HFFc6 (cell line): Measurements from ENCODE around the gene CDH16. TPM values are rescaled to one million over a fixed set of nuclear protein-coding genes. Genes with fewer than 3 reads are reported as not detected.

Source experiments
- DNase-seq: peaks from one replicate; pipeline ENCODE4 v3.0.0-alpha.2; 2018
- H3K27ac Mint-ChIP-seq: 2 replicates; pipeline ENCODE4 v1.8.0; 2020; ENCODE audit warnings: mild to moderate bottlenecking, mixed read lengths
- H3K27me3 Mint-ChIP-seq: 2 replicates; pipeline ENCODE4 v1.8.0; 2021; ENCODE audit warnings: mild to moderate bottlenecking, moderate library complexity, mixed read lengths; ENCODE audit not compliant: insufficient read depth
- H3K36me3 Mint-ChIP-seq: 2 replicates; pipeline ENCODE4 v1.8.0; 2021; ENCODE audit warnings: low read depth, mixed read lengths
- H3K4me1 Mint-ChIP-seq: 2 replicates; pipeline ENCODE4 v1.8.0; 2020; ENCODE audit warnings: low read depth, mixed read lengths
- H3K4me3 Mint-ChIP-seq: 2 replicates; pipeline ENCODE4 v1.8.0; 2020; ENCODE audit warnings: mild to moderate bottlenecking, moderate library complexity, mixed read lengths
- H3K9me3 Mint-ChIP-seq: 2 replicates; pipeline ENCODE4 v1.8.0; 2020; ENCODE audit warnings: mild to moderate bottlenecking, mixed read lengths
- CTCF ChIP-seq: fragments of 200-600 bp; sonication (generic); IDR thresholded peaks from 2 replicates; pipeline ENCODE4 v1.5.0; 2021; ENCODE audit warnings: antibody characterized with exemption, mild to moderate bottlenecking
- total RNA-seq, 6 experiments: library from RNA; stranded (reverse); fragmentation: NEBNext Ultra II Directional; extraction: Animal tissue kit (Norgen Biotek cat#: 25700); gene quantifications; 2 replicates in 1 of 6; 3 replicates in 5 of 6; pipeline ENCODE4 v1.2.3, GENCODE V29; 2021

CDH16 gene
- total RNA-seq, 6 experiments from 2014 or later: 0.09 TPM; not detected in 5

DNA sequence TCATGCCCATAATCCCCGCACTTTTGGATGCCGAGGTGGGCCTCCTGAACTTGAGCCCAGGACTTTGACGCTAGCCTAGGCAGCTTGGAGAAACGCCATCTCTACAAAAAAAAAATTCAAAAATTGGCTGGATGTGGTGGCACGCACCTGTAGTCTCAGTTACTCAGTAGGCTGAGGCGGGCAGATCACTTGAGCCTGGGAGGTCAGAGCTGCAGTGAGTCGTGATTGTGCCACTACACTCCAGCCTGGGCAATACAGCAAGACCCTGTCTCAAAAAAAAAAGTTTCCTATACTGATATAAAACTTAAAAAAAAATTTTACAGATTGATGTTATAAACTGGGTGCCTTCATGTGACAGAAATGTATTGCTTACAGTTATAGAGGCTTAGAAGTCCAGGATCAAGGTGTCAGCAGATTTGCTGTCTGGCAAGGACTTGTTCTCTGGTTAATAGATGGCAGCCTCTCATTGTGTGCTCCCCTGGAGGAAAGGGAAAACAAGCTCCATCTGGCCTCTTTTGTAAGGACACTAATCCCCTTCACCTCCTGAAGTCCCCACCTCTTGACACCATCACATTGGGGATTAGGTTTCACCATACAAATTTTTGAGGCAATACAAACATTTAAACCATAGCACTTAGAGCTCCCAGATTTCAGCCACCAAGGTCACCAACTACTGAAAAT is 33.9 kb upstream of the CDH16 start:
- no peak overlapping the region for H3K27ac Mint-ChIP-seq
- peaks cover 10% of the 10 kb centered on the region for H3K9me3 Mint-ChIP-seq
- H3K36me3 Mint-ChIP-seq: peaks cover 8% of the 10 kb centered on the region
- no peak for TF ChIP-seq CTCF
- DNase-seq: no peak
- peaks cover 26% of the 10 kb centered on the region for H3K4me1 Mint-ChIP-seq
- H3K27me3 Mint-ChIP-seq: peaks cover 8% of the 10 kb centered on the region
- no peak overlapping the region for H3K4me3 Mint-ChIP-seq

GRCh38 chr16:66950971-66951790 is 32.5 kb upstream of the CDH16 start:
- TF ChIP-seq CTCF: no peak
- Mint-ChIP-seq H3K9me3 (peaks cover 10% of the 10 kb centered on the region), H3K4me3 (no peak overlapping the region), H3K27ac (no peak overlapping the region), H3K4me1 (peaks cover 34% of the 10 kb centered on the region), H3K36me3 (peaks cover 8% of the 10 kb centered on the region), H3K27me3 (peaks cover 8% of the 10 kb centered on the region)
- no peak for DNase-seq

DNA sequence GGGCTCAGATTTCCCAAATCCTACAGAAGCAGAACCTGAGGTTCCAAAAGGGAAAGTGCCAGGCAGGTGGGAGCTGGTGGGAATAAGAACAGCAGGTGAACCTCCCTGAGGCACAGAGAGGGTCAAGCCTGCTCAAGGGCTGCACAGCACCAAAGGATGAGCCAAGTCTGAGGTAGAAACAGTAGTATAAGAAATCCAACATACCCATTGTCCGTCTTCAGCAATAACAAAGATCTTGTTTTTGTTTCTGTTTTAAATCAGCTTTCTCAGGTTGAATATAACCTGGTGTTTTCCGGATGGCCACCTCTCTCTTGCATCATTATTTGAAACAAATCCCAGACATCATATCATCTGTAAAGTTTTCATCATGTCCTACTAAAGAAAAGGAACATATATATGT is 31.8 kb upstream of the CDH16 start:
- no peak for DNase-seq
- Mint-ChIP-seq H3K36me3 (peaks cover 8% of the 10 kb centered on the region), H3K4me3 (no peak overlapping the region), H3K27me3 (peaks cover 5% of the 10 kb centered on the region), H3K4me1 (peaks cover 34% of the 10 kb centered on the region), H3K27ac (no peak overlapping the region), H3K9me3 (peaks cover 10% of the 10 kb centered on the region)
- TF ChIP-seq CTCF: no peak

DNA sequence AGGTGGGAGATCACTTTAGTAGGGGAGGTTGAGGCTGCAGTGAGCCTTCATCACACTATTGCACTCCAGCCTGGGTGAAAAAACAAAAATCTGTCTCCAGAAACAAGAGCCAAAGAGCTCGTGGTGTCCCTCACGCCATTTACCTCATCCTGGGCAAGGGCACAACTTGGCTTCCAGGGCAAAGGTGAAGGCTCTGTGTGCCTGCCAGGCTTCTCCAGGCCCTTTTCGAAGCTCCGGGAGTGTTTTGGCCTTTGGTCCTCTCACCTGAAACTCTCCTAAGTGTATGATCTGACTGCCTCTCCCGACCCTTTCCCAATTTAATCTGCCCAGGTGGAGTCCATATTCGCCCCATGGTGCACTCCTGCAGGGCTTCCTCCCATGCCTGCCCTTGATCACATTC is 30.8 kb upstream of the CDH16 start:
- peaks cover 10% of the 10 kb centered on the region for H3K9me3 Mint-ChIP-seq
- H3K27ac Mint-ChIP-seq: no peak overlapping the region
- DNase-seq: no peak
- H3K4me3 Mint-ChIP-seq: no peak overlapping the region
- H3K4me1 Mint-ChIP-seq: peaks cover 34% of the 10 kb centered on the region
- peaks cover 3% of the 10 kb centered on the region; the same call in 1 of the 2 replicates for H3K27me3 Mint-ChIP-seq
- no peak for TF ChIP-seq CTCF
- H3K36me3 Mint-ChIP-seq: peaks cover 8% of the 10 kb centered on the region

DNA sequence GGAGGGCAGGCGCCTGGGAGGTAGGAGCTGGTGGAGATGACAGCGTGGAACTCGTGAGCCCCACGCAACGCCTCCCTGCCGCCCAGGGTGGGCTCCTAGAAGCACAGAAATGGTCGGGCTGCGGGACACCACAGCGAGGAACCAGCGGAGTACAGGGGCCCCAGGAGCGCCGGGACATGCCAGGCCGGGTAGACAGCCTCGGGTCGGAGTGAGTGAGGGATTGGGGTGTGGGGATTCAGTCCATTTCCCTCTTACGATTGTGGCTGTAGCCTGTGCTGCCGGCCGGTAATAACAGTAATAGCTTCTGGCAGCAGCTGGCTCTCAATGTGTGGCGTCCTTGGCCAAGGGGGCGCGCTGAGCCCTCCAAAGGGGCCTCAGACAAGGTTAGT is 30.1 kb upstream of the CDH16 start:
- Mint-ChIP-seq H3K27ac (no peak overlapping the region), H3K4me3 (peak overlapping the region; percentile 90)

More for the DNA sequence above, 30.1 kb upstream of the CDH16 start:
- TF ChIP-seq CTCF: no peak
- peaks cover 8% of the 10 kb centered on the region for H3K36me3 Mint-ChIP-seq
- H3K27me3 Mint-ChIP-seq: peaks cover 3% of the 10 kb centered on the region; the same call in 1 of the 2 replicates
- peaks cover 31% of the 10 kb centered on the region for H3K4me1 Mint-ChIP-seq
- peaks cover 10% of the 10 kb centered on the region for H3K9me3 Mint-ChIP-seq
- DNase-seq: no peak
